ENCODE results near the gene PKM.

- TF ChIP-seq EP300 (IDR thresholded peaks at IDR 0.05) (no peak), CTCF (IDR thresholded peaks at IDR 0.05) (no peak), POLR2A (IDR thresholded peaks at IDR 0.05) (no peak)
Measured at GRCh38 chr15:72154316-72154715, 76.7 kb downstream of the PKM start.

Measured in sigmoid colon (tissue), 4 donors.